T-helper 22 cell (primary cell): ENCODE measurements around the gene HAUS7.

Experiments
- DNase-seq: peaks from one replicate; pipeline ENCODE4 v3.0.0-alpha.2; 2020; ENCODE audit warnings: low read depth

The HAUS7 gene

GRCh38 chrX:153456161-153456560 is 14.2 kb downstream of the HAUS7 start:
- no peak for DNase-seq

GRCh38 chrX:153455571-153455970 is 14.8 kb downstream of the HAUS7 start:
- no peak for DNase-seq

- DNase-seq: no peak
Measured at GRCh38 chrX:153454901-153455550, 15.3 kb downstream of the HAUS7 start.

- DNase-seq: no peak
Measured at GRCh38 chrX:153450949-153451277, 19.5 kb downstream of the HAUS7 start.

GRCh38 chrX:153450114-153450948 is 20.0 kb downstream of the HAUS7 start:
- DNase-seq: no peak

- no peak for DNase-seq
Measured at GRCh38 chrX:153449368-153450113, 20.8 kb downstream of the HAUS7 start.

- no peak for DNase-seq
Measured at GRCh38 chrX:153448556-153449367, 21.6 kb downstream of the HAUS7 start.

GRCh38 chrX:153447581-153447960 is 22.8 kb downstream of the HAUS7 start:
- no peak for DNase-seq

GRCh38 chrX:153446950-153447580 is 23.3 kb downstream of the HAUS7 start:
- DNase-seq: no peak

GRCh38 chrX:153446636-153446936 is 23.8 kb downstream of the HAUS7 start:
- DNase-seq: no peak

- no peak for DNase-seq
Measured at GRCh38 chrX:153445856-153446635, 24.3 kb downstream of the HAUS7 start, which contains the start of gene TREX2. Gene TREX2, minus strand, starts transcription at chrX:153446056. Its CDS starts 626 bp downstream, at chrX:153445430.

GRCh38 chrX:153445106-153445855 is 25.1 kb downstream of the HAUS7 start:
- DNase-seq: no peak

- DNase-seq: no peak
Measured at GRCh38 chrX:153444333-153445011, 25.9 kb downstream of the HAUS7 start.

GRCh38 chrX:153443476-153444332 is 26.7 kb downstream of the HAUS7 start:
- DNase-seq: no peak

GRCh38 chrX:153442463-153442862 is 27.9 kb downstream of the HAUS7 start:
- no peak for DNase-seq

GRCh38 chrX:153441981-153442380 is 28.4 kb downstream of the HAUS7 start:
- no peak for DNase-seq

- no peak for DNase-seq
Measured at GRCh38 chrX:153441296-153441695, 29.1 kb downstream of the HAUS7 start.

GRCh38 chrX:153440556-153441135 is 29.7 kb downstream of the HAUS7 start:
- DNase-seq: no peak
